Measurements from ENCODE around the gene MSN.

DNA sequence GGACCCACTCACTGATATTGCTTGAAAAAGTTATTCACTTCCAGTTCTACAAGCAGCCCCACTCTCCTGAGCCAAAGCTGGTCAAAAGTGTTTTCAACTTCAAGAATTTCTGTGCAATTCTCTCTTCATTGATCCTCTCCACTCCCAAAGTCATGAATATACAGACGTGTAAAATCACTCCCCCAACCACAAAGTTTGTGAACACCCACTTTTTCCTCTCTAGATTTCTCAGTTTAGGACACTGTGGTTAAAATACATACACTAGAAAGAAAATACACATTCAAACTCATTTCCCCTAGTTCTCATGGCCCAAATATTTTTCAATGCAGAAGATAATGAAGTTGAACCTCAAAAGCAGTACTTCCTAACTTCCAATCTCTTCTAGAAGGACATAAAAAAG is 116.3 kb downstream of the MSN start:
- TF ChIP-seq, protein P1, sequence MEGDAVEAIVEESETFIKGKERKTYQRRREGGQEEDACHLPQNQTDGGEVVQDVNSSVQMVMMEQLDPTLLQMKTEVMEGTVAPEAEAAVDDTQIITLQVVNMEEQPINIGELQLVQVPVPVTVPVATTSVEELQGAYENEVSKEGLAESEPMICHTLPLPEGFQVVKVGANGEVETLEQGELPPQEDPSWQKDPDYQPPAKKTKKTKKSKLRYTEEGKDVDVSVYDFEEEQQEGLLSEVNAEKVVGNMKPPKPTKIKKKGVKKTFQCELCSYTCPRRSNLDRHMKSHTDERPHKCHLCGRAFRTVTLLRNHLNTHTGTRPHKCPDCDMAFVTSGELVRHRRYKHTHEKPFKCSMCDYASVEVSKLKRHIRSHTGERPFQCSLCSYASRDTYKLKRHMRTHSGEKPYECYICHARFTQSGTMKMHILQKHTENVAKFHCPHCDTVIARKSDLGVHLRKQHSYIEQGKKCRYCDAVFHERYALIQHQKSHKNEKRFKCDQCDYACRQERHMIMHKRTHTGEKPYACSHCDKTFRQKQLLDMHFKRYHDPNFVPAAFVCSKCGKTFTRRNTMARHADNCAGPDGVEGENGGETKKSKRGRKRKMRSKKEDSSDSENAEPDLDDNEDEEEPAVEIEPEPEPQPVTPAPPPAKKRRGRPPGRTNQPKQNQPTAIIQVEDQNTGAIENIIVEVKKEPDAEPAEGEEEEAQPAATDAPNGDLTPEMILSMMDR (IDR thresholded peaks at IDR 0.05; ENCODE audit: low read length), result no peak
- no peak for TF ChIP-seq EZH2 (optimal IDR thresholded peaks at IDR 0.05; ENCODE audit: low read depth, low read length)

All from MM.1S (cell line).